SU-DHL-6 (cell line): ENCODE results near the gene SH3GL2.

Experiments used
- EZH2phosphoT487 ChIP-seq: fragments of 200-600 bp; sonication (generic), shearing (Covaris generic); conservative IDR thresholded peaks from 2 replicates; pipeline ENCODE4 v1.6.1; 2018; ENCODE audit warnings: mild to moderate bottlenecking, antibody characterized with exemption, low read length, moderate library complexity, mixed read lengths
- TF ChIP-seq, protein P1 (sequence below): fragments of 200-600 bp; sonication (generic); IDR thresholded peaks from one replicate; pipeline ENCODE4 v1.5.1; 2017; ENCODE audit warnings: antibody characterized with exemption, mild to moderate bottlenecking, low read length, moderate library complexity; ENCODE audit not compliant: insufficient read depth, poor library complexity, severe bottlenecking

DNA sequence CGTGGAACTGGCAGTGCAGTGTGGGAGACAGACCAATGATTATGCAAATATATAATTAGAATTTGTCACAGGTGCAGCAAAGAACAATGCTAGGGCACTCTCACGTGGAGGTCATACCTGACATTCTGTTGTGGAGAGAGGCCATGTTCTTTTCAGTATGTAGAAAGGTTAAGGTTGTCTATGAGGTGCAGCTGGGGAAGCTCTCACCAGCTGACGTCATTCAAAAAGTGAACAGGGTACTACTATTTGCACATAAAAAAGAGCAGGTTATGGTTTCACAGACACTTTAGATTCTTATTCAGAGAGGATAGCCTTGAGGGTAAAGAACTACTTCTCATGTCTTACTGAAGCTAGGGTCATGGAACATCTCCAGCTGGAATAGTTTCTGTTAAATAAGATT lies 19.1 kb downstream of the SH3GL2 start:
- TF ChIP-seq, protein P1, sequence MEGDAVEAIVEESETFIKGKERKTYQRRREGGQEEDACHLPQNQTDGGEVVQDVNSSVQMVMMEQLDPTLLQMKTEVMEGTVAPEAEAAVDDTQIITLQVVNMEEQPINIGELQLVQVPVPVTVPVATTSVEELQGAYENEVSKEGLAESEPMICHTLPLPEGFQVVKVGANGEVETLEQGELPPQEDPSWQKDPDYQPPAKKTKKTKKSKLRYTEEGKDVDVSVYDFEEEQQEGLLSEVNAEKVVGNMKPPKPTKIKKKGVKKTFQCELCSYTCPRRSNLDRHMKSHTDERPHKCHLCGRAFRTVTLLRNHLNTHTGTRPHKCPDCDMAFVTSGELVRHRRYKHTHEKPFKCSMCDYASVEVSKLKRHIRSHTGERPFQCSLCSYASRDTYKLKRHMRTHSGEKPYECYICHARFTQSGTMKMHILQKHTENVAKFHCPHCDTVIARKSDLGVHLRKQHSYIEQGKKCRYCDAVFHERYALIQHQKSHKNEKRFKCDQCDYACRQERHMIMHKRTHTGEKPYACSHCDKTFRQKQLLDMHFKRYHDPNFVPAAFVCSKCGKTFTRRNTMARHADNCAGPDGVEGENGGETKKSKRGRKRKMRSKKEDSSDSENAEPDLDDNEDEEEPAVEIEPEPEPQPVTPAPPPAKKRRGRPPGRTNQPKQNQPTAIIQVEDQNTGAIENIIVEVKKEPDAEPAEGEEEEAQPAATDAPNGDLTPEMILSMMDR = no peak
- no peak for TF ChIP-seq EZH2phosphoT487
